Activated T-helper 1 cell treated with Interleukin-2 at 50 U/mL for 16 hours (primary cell): ENCODE results near the gene DTNBP1.

Experiments used
- DNase-seq: peaks from one replicate; pipeline ENCODE4 v3.0.0-alpha.2; 2020; ENCODE audit warnings: low read depth

Gene DTNBP1

DNA sequence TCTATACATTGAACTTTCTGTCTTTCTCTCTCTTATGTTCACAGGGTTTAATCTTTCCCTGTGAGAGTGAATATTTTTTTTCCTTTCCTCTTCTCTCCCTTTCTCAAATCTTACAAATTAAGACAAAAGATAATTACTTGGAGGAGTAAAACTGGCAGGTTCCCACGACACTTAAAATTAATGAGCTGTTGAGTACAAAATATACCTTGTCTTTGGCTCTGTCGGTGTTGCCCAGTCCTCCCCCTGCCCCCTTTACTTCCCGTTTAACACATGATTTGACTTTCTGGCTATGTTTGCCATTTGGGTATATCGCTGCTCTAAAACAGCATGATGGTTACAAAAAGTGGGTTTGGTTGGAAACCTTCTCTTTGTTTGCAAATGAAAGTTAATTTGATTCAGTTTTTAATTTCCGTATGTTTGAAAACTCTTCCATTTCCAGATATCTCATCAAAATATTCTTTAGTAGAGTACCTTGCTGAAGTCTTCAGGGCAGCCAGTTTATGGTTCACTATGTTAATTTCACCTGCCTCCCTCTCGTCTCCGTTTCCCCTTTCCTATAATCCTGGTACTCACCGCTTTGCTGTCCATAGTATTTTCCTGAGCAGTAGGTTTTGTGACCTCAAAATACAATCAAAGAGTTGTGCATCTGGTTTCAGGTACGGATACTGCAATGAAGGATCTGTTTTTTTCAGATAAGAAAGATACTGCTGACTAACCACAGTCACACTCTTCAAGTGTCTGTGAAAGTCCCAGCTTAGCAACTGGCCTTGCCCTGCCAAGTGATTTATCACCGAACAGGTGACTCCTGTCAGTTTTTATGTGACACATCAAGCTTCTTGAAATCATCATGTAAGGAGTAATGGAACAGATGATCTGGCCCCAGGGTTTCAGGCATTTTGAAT lies 181.2 kb downstream of the DTNBP1 start:
- DNase-seq: no peak

- DNase-seq: no peak
Measured at GRCh38 chr6:15480525-15480924, 182.3 kb downstream of the DTNBP1 start.

- no peak for DNase-seq
Measured at GRCh38 chr6:15479761-15480160, 183.1 kb downstream of the DTNBP1 start.

DNA sequence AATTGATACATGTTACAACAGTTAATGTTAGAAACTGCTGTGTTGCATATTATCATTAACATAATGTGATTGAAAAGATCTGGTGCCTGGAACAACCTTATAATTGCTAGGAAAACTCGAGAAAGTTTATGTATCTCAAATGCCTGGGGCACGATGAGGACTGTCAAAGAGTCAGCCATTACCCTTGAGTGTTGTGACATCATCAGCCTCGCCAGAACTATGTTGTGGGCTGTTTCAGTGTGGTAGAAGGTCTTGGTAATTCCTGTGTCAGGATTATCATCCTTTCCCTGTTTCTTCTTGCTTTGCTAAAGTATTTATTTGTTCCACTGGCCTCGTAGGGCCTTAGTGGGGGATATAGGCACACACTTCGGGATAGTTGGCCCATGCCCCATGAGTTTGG lies 185.1 kb downstream of the DTNBP1 start:
- no peak for DNase-seq

DNA sequence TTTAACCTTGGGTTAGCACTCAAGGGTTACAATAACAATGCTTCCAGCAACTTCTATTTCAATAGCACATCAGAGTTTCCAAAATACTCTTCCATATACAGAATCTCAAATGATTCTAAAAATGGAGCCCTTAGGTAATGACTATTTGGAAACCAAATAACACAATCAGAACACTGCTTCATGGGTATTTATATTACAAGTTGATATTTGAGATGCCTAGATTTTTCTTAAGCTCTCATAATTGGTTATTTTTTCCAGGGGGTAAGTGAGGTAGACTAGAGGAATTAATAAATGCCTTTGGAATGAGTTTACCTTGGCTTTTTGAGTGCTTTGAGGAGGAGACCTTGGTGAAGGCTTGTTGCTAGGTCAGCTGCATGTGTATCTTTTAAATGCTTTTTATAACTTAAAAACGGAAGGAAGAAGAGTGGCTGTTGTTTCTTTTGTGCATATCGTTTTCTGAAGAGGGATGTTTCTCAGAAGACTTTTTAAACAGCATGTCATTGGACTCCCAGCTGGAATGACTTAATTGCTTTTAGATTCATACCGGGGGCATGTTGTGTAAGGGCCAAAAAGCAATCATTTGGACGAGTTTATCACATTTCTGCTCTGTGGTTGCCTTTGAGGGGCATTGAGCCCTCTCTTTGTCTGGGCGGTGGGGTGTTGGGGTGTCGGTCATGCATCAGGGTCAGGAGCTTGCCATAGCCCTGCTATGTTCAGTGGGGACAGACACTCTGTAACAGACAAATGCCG lies 186.0 kb downstream of the DTNBP1 start:
- DNase-seq: no peak

- DNase-seq: no peak
Measured at GRCh38 chr6:15475872-15476271, 187.0 kb downstream of the DTNBP1 start.

GRCh38 chr6:15475261-15475660 lies 187.6 kb downstream of the DTNBP1 start:
- DNase-seq: no peak

DNA sequence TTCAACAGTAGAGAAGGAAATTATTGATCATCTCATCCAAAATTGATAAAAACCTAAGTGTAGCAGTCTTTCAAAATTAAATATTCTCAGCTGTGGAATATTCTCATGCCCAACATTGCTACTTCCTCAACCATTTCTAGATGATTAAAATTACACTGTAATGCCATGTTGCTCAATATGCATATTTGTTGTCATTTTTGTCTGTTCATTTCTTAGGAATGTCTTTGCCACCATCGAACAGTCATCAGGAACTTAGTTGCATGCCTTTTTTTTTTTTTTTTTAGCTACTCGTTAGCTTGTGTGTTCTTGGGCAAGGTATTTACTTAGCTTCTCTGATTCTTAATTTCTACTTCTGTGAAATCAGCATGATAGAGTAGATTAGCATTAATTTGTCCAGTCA lies 188.6 kb downstream of the DTNBP1 start:
- no peak for DNase-seq

DNA sequence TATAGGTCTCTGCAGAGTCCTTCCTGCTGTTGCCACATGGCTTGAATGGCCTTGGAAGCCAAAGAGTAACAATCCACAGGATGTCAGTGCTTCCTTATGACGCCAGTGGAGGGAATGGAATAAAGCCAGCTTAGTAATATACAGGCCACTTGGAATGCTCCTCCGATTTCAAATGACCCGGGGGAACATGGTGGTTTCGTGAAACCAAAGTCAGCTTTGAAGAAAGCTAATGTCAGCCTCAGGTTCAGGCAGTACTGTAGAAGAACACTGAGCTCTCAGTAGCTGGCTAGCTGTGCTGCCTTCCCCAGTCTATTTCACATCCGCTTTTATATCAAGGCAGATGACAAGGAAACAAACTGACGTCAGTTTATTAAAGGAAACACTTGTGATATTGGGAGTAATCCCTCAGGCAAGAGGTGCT lies 189.1 kb downstream of the DTNBP1 start:
- DNase-seq: no peak

- DNase-seq: no peak
Measured at GRCh38 chr6:15473174-15473573, 189.7 kb downstream of the DTNBP1 start.
